PC-9 (cell line): Measurements from ENCODE around the gene TTC22. TPM values are rescaled to one million over a fixed set of nuclear protein-coding genes. Genes with fewer than 3 reads are reported as not detected.

Experiments used
- BruUV-seq: library from RNA; stranded (reverse); fragments of 400-500 nt; replicated peaks from 2 replicates; lab custom pipeline; 2021; lab: Mats Ljungman, UMichigan
- CTCF ChIA-PET: fragments of 300-600 bp; sonication (Branson Sonifier 250); formaldehyde crosslinking; loops from one replicate; lab custom pipeline; 2022; ENCODE audit warnings: antibody characterized with exemption; lab: Charles Lee
- POLR2A ChIA-PET: fragments of 300-600 bp; sonication (Branson Sonifier 250); formaldehyde crosslinking; loops from one replicate; lab custom pipeline; 2022; ENCODE audit warnings: antibody characterized with exemption; ENCODE audit not compliant: unreplicated experiment; lab: Charles Lee
- DNase-seq, 2 experiments: peaks; one replicate each; pipeline versions ENCODE4 v3.0.0 to v3.0.0-alpha.2; 2015 to 2022; ENCODE audit warnings: mixed read lengths in 1 of 2
- H2AFZ ChIP-seq: fragments of 200-600 bp; sonication (generic); 2 replicates; pipeline ENCODE4 v1.8.1; 2017; ENCODE audit warnings: antibody characterized with exemption
- H3F3A ChIP-seq: fragments of 200-600 bp; sonication (generic); 2 replicates; pipeline ENCODE4 v1.8.1; 2017; ENCODE audit warnings: antibody characterized with exemption, mild to moderate bottlenecking, low read depth; ENCODE audit not compliant: insufficient read depth
- H3K27ac ChIP-seq: fragments of 200-600 bp; sonication (generic); 2 replicates; pipeline ENCODE4 v1.6.1; 2016; ENCODE audit warnings: mixed run types
- H3K27me3 ChIP-seq: fragments of 200-600 bp; sonication (generic); 2 replicates; pipeline ENCODE4 v1.6.1; 2016; ENCODE audit warnings: low read depth, mixed run types; ENCODE audit not compliant: insufficient read depth
- H3K36me3 ChIP-seq: fragments of 200-600 bp; sonication (generic); 2 replicates; pipeline ENCODE4 v1.6.1; 2016; ENCODE audit warnings: low read depth, mixed run types
- H3K4me1 ChIP-seq: fragments of 200-600 bp; sonication (generic); replicated peaks from 2 replicates; pipeline ENCODE4 v1.6.1; 2016; ENCODE audit warnings: mixed run types; ENCODE audit not compliant: insufficient read depth
- H3K4me2 ChIP-seq: fragments of 200-600 bp; sonication (generic); 2 replicates; pipeline ENCODE4 v1.6.1; 2017; ENCODE audit warnings: mixed run types
- H3K4me3 ChIP-seq: fragments of 200-600 bp; sonication (generic); 2 replicates; pipeline ENCODE4 v1.6.1; 2016; ENCODE audit warnings: mixed run types
- H3K79me2 ChIP-seq: fragments of 200-600 bp; sonication (generic); 2 replicates; pipeline ENCODE4 v1.6.1; 2017; ENCODE audit warnings: low read depth, mixed run types
- H3K9me2 ChIP-seq: fragments of 200-600 bp; sonication (generic); 2 replicates; pipeline ENCODE4 v1.8.1; 2017; ENCODE audit warnings: mild to moderate bottlenecking; ENCODE audit not compliant: insufficient read depth
- H3K9me3 ChIP-seq: fragments of 200-600 bp; sonication (generic); 2 replicates; pipeline ENCODE4 v1.8.1; 2016; ENCODE audit warnings: low read depth; ENCODE audit not compliant: insufficient read depth
- H4K20me1 ChIP-seq: fragments of 200-600 bp; sonication (generic); 2 replicates; pipeline ENCODE4 v1.8.1; 2017; ENCODE audit not compliant: insufficient read depth
- CTCF ChIP-seq: fragments of 200-600 bp; sonication (generic); conservative IDR thresholded peaks from 2 replicates; pipeline ENCODE4 v1.6.1; 2017; ENCODE audit warnings: mixed run types, antibody characterized with exemption, mild to moderate bottlenecking, moderate library complexity
- EZH2 ChIP-seq: fragments of 200-600 bp; sonication (generic); IDR thresholded peaks from 2 replicates; pipeline ENCODE4 v1.8.0; 2017; ENCODE audit warnings: antibody characterized with exemption, low read depth
- intact Hi-C: fragments of 100-400 bp; cut with micrococcal nuclease; formaldehyde crosslinking; loops from one replicate; pipeline ENCODE4 v1.10.0; 2022; ENCODE audit not compliant: unreplicated experiment
- total RNA-seq: library from RNA; stranded (reverse); gene quantifications from 2 replicates; pipeline ENCODE4 v1.2.3, GENCODE V29; 2021

TTC22 gene
- total RNA-seq, 1 experiment from 2014 or later: 26.3 TPM

DNA sequence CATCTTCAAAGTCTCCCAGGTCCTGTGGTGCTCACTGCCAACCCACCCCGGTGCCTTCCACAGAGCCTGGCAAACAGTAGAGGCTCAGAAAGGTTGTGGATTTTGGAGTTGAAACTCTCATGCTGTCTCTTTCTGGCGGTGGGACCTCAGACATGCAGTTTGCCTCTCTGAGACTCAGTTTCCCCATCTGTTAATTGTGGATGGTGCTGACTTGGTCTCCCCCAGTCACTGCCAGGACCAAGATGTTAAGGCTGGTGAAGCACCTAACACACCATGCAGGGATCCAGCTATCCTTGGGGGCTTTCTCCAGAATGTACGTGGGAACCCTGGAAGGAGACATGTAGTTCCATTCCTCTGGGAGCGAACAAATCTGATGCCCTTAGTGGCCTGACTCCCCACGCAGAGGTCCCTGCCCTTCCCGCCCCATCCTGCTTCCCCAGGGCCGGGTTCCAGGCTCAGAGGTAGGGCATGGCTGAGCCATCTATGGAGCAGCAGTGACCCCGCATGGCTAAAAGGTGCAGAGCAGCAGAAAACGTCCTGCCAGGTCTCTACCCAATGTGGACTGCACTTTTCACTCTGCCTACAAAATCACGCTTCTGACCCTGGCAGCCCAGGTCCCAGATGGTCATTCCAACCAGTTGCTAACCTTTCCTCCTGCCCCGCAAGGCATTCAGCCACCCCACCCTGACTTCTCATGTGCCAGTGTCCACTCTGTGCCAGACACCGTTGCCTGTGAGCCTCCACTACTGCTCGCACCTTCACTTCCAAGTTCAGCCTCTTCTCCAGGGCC lies 9.2 kb upstream of the TTC22 start:
- intact Hi-C loops: loop anchor here (1.0 to 5.0 kb wide), 4 partner anchors 138 to 933 kb away; no protein-coding TSS in a partner anchor
- Histone ChIP-seq H3K4me3 (no peak overlapping the region), H3K79me2 (no peaks in the 10 kb centered on the region), H3K27ac (no peak overlapping the region), H3K27me3 (no peaks in the 10 kb centered on the region), H3K36me3 (no peaks in the 10 kb centered on the region), H2AFZ (no peak overlapping the region), H3K9me3 (no peaks in the 10 kb centered on the region), H3K4me2 (no peak overlapping the region), H3K4me1 (peaks cover 26% of the 10 kb centered on the region), H3F3A (peaks cover 5% of the 10 kb centered on the region; the same call in 1 of the 2 replicates), H3K9me2 (no peaks in the 10 kb centered on the region), H4K20me1 (no peaks in the 10 kb centered on the region)
- TF ChIP-seq CTCF (peak; percentile 83), EZH2 (no peak)
- CTCF ChIA-PET: interaction anchor here (0.6 to 1.5 kb wide), 2 partner anchors 132 to 321 kb away, joined by 3 to 8 read pairs; no protein-coding TSS in a partner anchor
- no TSS peak for BruUV-seq
- DNase-seq: peak; percentile 33 to 73
- POLR2A ChIA-PET: no interaction called here

GRCh38 chr1:54809496-54810074 lies 8.5 kb upstream of the TTC22 start:
- DNase-seq: peak in 1 of 2 experiments; percentile 22
- no peaks in the 10 kb centered on the region for H3K9me3 ChIP-seq
- ChIA-PET POLR2A (interaction anchor here (0.6 kb wide), 1 partner anchor 76 kb away, joined by 6 read pairs; no protein-coding TSS in a partner anchor), CTCF (interaction anchor here (0.6 to 1.5 kb wide), 2 partner anchors 131 to 321 kb away, joined by 3 to 8 read pairs; no protein-coding TSS in a partner anchor)
- peaks cover 13% of the 10 kb centered on the region for H3F3A ChIP-seq
- H3K4me3 ChIP-seq: no peak overlapping the region
- H3K27me3 ChIP-seq: no peaks in the 10 kb centered on the region
- no peaks in the 10 kb centered on the region for H3K79me2 ChIP-seq
- H4K20me1 ChIP-seq: no peaks in the 10 kb centered on the region
- BruUV-seq: no TSS peak
- H3K4me1 ChIP-seq: peaks cover 34% of the 10 kb centered on the region
- H3K36me3 ChIP-seq: no peaks in the 10 kb centered on the region
- no peaks in the 10 kb centered on the region for H3K9me2 ChIP-seq
- H3K27ac ChIP-seq: no peak overlapping the region
- no peak overlapping the region for H2AFZ ChIP-seq
- H3K4me2 ChIP-seq: no peak overlapping the region
- TF ChIP-seq CTCF (no peak), EZH2 (no peak)
- intact Hi-C loops: loop anchor here (1.0 to 10.0 kb wide), 7 partner anchors 137 to 947 kb away; no protein-coding TSS in a partner anchor

DNA sequence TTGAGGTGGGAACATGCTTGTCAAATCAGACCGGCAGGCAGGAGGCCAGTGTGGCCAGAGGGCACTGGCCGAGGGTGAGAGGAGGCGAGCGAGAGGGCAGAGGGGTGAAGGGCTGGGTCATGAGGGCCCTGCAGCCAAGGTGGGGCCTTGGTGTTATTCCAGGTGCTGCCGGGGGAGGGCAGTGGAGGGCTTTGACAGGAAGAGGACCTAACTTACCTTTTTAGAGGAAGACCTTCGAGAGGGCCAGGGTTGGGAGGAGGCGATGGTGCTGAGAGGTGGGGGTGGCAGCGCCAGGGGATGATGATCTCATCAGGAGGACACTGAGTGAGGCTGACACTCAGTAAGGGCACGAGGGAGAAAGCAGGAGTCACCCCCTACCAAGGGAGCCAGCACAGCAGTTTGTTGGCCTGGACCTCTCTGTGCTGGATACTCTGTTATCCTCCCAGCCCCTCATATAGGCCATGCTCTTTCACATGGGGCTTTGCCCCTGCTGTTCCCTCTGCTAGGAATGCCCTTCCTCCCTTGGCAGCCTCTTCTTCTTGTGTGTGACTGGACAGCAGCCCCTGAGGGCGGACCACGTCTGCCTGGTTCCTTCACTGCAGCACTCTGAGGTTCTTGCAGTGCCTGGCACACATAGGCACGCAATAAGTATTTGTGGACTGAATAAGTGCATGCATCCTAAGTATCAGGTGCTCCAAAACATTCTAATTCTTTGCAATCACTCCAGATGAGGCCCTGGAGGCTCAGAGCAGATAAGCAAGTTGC lies 7.5 kb upstream of the TTC22 start:
- CTCF ChIA-PET: interaction anchor here (0.7 kb wide), 1 partner anchor 401 kb away, joined by 3 read pairs; no protein-coding TSS in a partner anchor
- H3K27ac ChIP-seq: no peak overlapping the region
- peak; percentile 10 to 25 for DNase-seq
- H3K4me3 ChIP-seq: no peak overlapping the region
- H3K4me2 ChIP-seq: peak overlapping the region; percentile 46; the same call in 1 of the 2 replicates
- H3K79me2 ChIP-seq: no peaks in the 10 kb centered on the region
- H3K27me3 ChIP-seq: no peaks in the 10 kb centered on the region
- H3K36me3 ChIP-seq: no peaks in the 10 kb centered on the region
- H3K4me1 ChIP-seq: peaks cover 43% of the 10 kb centered on the region
- intact Hi-C loops: loop anchor here (5.0 to 10.0 kb wide), 3 partner anchors 216 to 946 kb away; no protein-coding TSS in a partner anchor
- no peaks in the 10 kb centered on the region for H3K9me3 ChIP-seq
- H4K20me1 ChIP-seq: no peaks in the 10 kb centered on the region
- H3K9me2 ChIP-seq: no peaks in the 10 kb centered on the region
- H3F3A ChIP-seq: peaks cover 22% of the 10 kb centered on the region
- TF ChIP-seq EZH2: no peak
- TF ChIP-seq CTCF: peak; percentile 32; the same call in 1 of the 2 replicates
- POLR2A ChIA-PET: interaction anchor here (0.6 kb wide), 1 partner anchor 76 kb away, joined by 6 read pairs; no protein-coding TSS in a partner anchor
- no TSS peak for BruUV-seq
- no peak overlapping the region for H2AFZ ChIP-seq
